Endothelial cell (in vitro differentiated cells): Measurements from ENCODE around the gene PRADC1. TPM values are rescaled to one million over a fixed set of nuclear protein-coding genes. Genes with fewer than 3 reads are reported as not detected.
"Not testable (repeated sequence)": the region's sequence is repeated elsewhere in the genome, so short reads cannot be mapped to it uniquely, and the experiment has no call there.

Experiments used
- DNase-seq: peaks from one replicate; pipeline ENCODE4 v3.0.0; 2021; ENCODE audit warnings: low spot score
- H3K27ac Mint-ChIP-seq: one replicate; pipeline ENCODE4 v1.8.0; 2021; ENCODE audit warnings: mixed read lengths, inconsistent platforms; ENCODE audit not compliant: unreplicated experiment
- H3K27me3 Mint-ChIP-seq: one replicate; pipeline ENCODE4 v1.8.0; 2021; ENCODE audit warnings: mild to moderate bottlenecking, moderate library complexity, mixed read lengths, inconsistent platforms; ENCODE audit not compliant: unreplicated experiment
- H3K36me3 Mint-ChIP-seq: one replicate; pipeline ENCODE4 v1.8.0; 2021; ENCODE audit warnings: mild to moderate bottlenecking, low read depth, mixed read lengths, inconsistent platforms; ENCODE audit not compliant: unreplicated experiment
- H3K4me1 Mint-ChIP-seq: one replicate; pipeline ENCODE4 v1.8.0; 2021; ENCODE audit warnings: mild to moderate bottlenecking, mixed read lengths, inconsistent platforms; ENCODE audit not compliant: unreplicated experiment
- H3K4me3 Mint-ChIP-seq: one replicate; pipeline ENCODE4 v1.8.0; 2021; ENCODE audit warnings: mild to moderate bottlenecking, mixed read lengths, inconsistent platforms; ENCODE audit not compliant: unreplicated experiment
- H3K9me3 Mint-ChIP-seq: one replicate; pipeline ENCODE4 v1.8.0; 2021; ENCODE audit warnings: mixed read lengths, inconsistent platforms; ENCODE audit not compliant: unreplicated experiment
- CTCF ChIP-seq: fragments of 200-600 bp; sonication (generic); IDR thresholded peaks from one replicate; pipeline ENCODE4 v1.5.0; 2021; ENCODE audit warnings: antibody characterized with exemption; ENCODE audit not compliant: unreplicated experiment
- total RNA-seq: library from RNA; stranded (reverse); fragmentation: NEBNext Ultra II Directional; extraction: Animal tissue kit (Norgen Biotek cat#: 25700); gene quantifications from one replicate; pipeline ENCODE4 v1.2.1, GENCODE V29; 2021; ENCODE audit not compliant: unreplicated experiment

Gene PRADC1
- total RNA-seq, 1 donor from 2014 or later, result 24.1 TPM

GRCh38 chr2:73263540-73264331, 30.7 kb upstream of the PRADC1 start:
- TF ChIP-seq CTCF, result no peak
- DNase-seq, result no peak
- Mint-ChIP-seq H3K27ac (peak overlapping the region; percentile 53), H3K4me3 (no peak overlapping the region), H3K9me3 (no peaks in the 10 kb centered on the region), H3K4me1 (peaks cover 9% of the 10 kb centered on the region), H3K36me3 (peaks cover 10% of the 10 kb centered on the region), H3K27me3 (peaks cover 15% of the 10 kb centered on the region)

- DNase-seq, H3K9me3 Mint-ChIP-seq, H3K4me3 Mint-ChIP-seq, H3K4me1 Mint-ChIP-seq, H3K27ac Mint-ChIP-seq, H3K36me3 Mint-ChIP-seq: not testable (repeated sequence)
- H3K27me3 Mint-ChIP-seq, result peaks cover 10% of the 10 kb centered on the region
These were observed 29.8 kb upstream of the PRADC1 start for GRCh38 chr2:73262691-73263429.

GRCh38 chr2:73262108-73262651, 29.1 kb upstream of the PRADC1 start:
- no peaks in the 10 kb centered on the region for H3K4me1 Mint-ChIP-seq
- no peaks in the 10 kb centered on the region for H3K9me3 Mint-ChIP-seq
- H3K36me3 Mint-ChIP-seq, result peaks cover 4% of the 10 kb centered on the region
- H3K27ac Mint-ChIP-seq, result no peak overlapping the region
- H3K4me3 Mint-ChIP-seq, result no peak overlapping the region
- DNase-seq, result no peak
- H3K27me3 Mint-ChIP-seq, result peaks cover 6% of the 10 kb centered on the region
- no peak for TF ChIP-seq CTCF

GRCh38 chr2:73260338-73260984, 27.4 kb upstream of the PRADC1 start:
- TF ChIP-seq CTCF, result no peak
- Mint-ChIP-seq H3K27me3 (peaks cover 12% of the 10 kb centered on the region), H3K36me3 (peaks cover 4% of the 10 kb centered on the region), H3K27ac (no peak overlapping the region), H3K4me1 (no peaks in the 10 kb centered on the region), H3K4me3 (no peak overlapping the region), H3K9me3 (no peaks in the 10 kb centered on the region)
- DNase-seq, result peak; percentile 71

GRCh38 chr2:73259704-73260337, 26.8 kb upstream of the PRADC1 start:
- Mint-ChIP-seq H3K27me3 (peaks cover 15% of the 10 kb centered on the region), H3K4me3 (no peak overlapping the region), H3K27ac (no peak overlapping the region), H3K9me3 (no peaks in the 10 kb centered on the region), H3K4me1 (no peaks in the 10 kb centered on the region), H3K36me3 (peaks cover 4% of the 10 kb centered on the region)
- DNase-seq, result no peak
- no peak for TF ChIP-seq CTCF
